ENCODE measurements around the gene SGPP2.

GRCh38 chr2:222451224-222451674 is 26.9 kb downstream of the SGPP2 start:
- TF ChIP-seq MZF1 (tag by site-specific recombination; IDR thresholded peaks at IDR 0.05; ENCODE audit: borderline replicate concordance) = no peak
- no peak for TF ChIP-seq CTCF (tag by site-specific recombination; IDR thresholded peaks at IDR 0.05)
- TF ChIP-seq OVOL3 (tag by site-specific recombination; IDR thresholded peaks at IDR 0.05) = no peak
- TF ChIP-seq GLIS2 (tag by site-specific recombination; IDR thresholded peaks at IDR 0.05) = no peak
- TF ChIP-seq ZBTB26 (tag by site-specific recombination; optimal IDR thresholded peaks at IDR 0.05) = no peak
- TF ChIP-seq PBX3 (CRISPR knock-in tag; IDR thresholded peaks at IDR 0.05) = no peak
